Suprapubic skin (tissue), 4 donors: ENCODE data around the gene SLC5A1. TPM values are rescaled to one million over a fixed set of nuclear protein-coding genes. Genes with fewer than 3 reads are reported as not detected.

Experiments
- DNase-seq, 2 donors: peaks; one replicate each; pipeline ENCODE4 v3.0.0-alpha.2; 2019; ENCODE audit warnings: low spot score in 2 of 2
- H3K27ac ChIP-seq: fragments of 200-600 bp; sonication (generic); one replicate; pipeline ENCODE4 v1.5.1; 2019
- H3K27me3 ChIP-seq: fragments of 200-600 bp; sonication (generic); one replicate; pipeline ENCODE4 v1.5.1; 2019
- H3K36me3 ChIP-seq: fragments of 200-600 bp; sonication (generic); one replicate; pipeline ENCODE4 v1.5.1; 2019
- H3K4me1 ChIP-seq: fragments of 200-600 bp; sonication (generic); one replicate; pipeline ENCODE4 v1.5.1; 2019
- H3K4me3 ChIP-seq: fragments of 200-600 bp; sonication (generic); one replicate; pipeline ENCODE4 v1.5.1; 2019; ENCODE audit warnings: mild to moderate bottlenecking
- H3K9me3 ChIP-seq: fragments of 200-600 bp; sonication (generic); one replicate; pipeline ENCODE4 v1.5.1; 2019
- EP300 ChIP-seq: sonication (generic); formaldehyde crosslinking; IDR thresholded peaks from one replicate; pipeline ENCODE4 v1.6.1; 2017; ENCODE audit warnings: antibody characterized with exemption
- POLR2A ChIP-seq, 2 donors: fragments of 450-650 bp; IDR thresholded peaks; one replicate each; pipeline ENCODE4 v1.6.1; 2017; ENCODE audit warnings: antibody characterized with exemption in 2 of 2, mild to moderate bottlenecking in 2 of 2, moderate library complexity in 2 of 2
- POLR2AphosphoS5 ChIP-seq, 3 donors: sonication (generic); formaldehyde crosslinking; IDR thresholded peaks; one replicate each; pipeline ENCODE4 v1.6.1; 2017; ENCODE audit warnings: antibody characterized with exemption in 3 of 3
- WGBS: methylation state at CpG from one replicate; pipeline ENCODE4 v1.1.5; 2018; 5-methylcytosine and 5-hydroxymethylcytosine counted together
- total RNA-seq, 4 donors: library from RNA; depleted of rRNA; stranded (reverse); fragments of >200 nt; gene quantifications; one replicate each; pipeline ENCODE4 v1.1.0, GENCODE V29; 2016
- TF ChIP-seq, protein P1 (sequence below), 2 donors: fragments of 200-600 bp in 1 of 2; fragments of 450-650 bp in 1 of 2; sonication (generic) in 1 of 2; IDR thresholded peaks; one replicate each; pipeline ENCODE4 v1.5.1; 2016 to 2019; ENCODE audit warnings: antibody characterized with exemption in 2 of 2, mild to moderate bottlenecking in 1 of 2, moderate library complexity in 1 of 2

SLC5A1 gene
- total RNA-seq, 4 donors from 2014 or later = 11.1 to 31.3 (median 22.3) TPM

GRCh38 chr22:32005453-32005852 lies 37.6 kb upstream of the SLC5A1 start:
- H3K27me3 ChIP-seq = no peaks in the 10 kb centered on the region
- no peak overlapping the region for H3K4me3 ChIP-seq
- no peak for DNase-seq
- no peaks in the 10 kb centered on the region for H3K9me3 ChIP-seq
- H3K36me3 ChIP-seq = no peaks in the 10 kb centered on the region
- TF ChIP-seq EP300 = no peak
- no peak for TF ChIP-seq POLR2A (IDR thresholded peaks at IDR 0.05)
- no peak for TF ChIP-seq POLR2AphosphoS5 (IDR thresholded peaks at IDR 0.05)
- TF ChIP-seq, protein P1, sequence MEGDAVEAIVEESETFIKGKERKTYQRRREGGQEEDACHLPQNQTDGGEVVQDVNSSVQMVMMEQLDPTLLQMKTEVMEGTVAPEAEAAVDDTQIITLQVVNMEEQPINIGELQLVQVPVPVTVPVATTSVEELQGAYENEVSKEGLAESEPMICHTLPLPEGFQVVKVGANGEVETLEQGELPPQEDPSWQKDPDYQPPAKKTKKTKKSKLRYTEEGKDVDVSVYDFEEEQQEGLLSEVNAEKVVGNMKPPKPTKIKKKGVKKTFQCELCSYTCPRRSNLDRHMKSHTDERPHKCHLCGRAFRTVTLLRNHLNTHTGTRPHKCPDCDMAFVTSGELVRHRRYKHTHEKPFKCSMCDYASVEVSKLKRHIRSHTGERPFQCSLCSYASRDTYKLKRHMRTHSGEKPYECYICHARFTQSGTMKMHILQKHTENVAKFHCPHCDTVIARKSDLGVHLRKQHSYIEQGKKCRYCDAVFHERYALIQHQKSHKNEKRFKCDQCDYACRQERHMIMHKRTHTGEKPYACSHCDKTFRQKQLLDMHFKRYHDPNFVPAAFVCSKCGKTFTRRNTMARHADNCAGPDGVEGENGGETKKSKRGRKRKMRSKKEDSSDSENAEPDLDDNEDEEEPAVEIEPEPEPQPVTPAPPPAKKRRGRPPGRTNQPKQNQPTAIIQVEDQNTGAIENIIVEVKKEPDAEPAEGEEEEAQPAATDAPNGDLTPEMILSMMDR (IDR thresholded peaks at IDR 0.05) = no peak
- H3K27ac ChIP-seq = no peak overlapping the region
- H3K4me1 ChIP-seq = no peaks in the 10 kb centered on the region
- WGBS = 83% methylated on average over 1 of the region's 1 CpG

DNA sequence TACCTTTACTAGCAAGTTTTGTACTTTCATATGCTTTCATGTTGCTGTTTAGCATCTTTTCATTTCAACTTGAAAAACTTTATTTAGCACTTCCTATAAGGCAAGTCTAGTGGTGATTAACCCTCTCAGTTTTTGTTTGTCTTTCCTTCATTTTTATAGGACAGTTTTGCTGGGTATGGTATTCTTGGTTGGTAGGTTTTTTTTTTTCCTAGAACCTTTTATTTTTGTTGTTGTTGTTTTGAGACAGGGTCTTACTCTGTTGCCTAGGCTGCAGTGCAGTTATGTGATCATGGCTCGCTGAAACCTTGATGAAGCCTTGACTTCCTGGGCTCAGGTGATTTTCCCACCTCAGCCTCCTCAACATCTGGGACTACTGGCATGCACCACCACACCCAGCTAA lies 29.9 kb upstream of the SLC5A1 start:
- Histone ChIP-seq H3K36me3 (no peaks in the 10 kb centered on the region), H3K9me3 (peaks cover 14% of the 10 kb centered on the region), H3K27ac (no peak overlapping the region), H3K4me3 (no peak overlapping the region), H3K4me1 (no peaks in the 10 kb centered on the region), H3K27me3 (no peaks in the 10 kb centered on the region)
- no peak for DNase-seq
- TF ChIP-seq POLR2AphosphoS5 (IDR thresholded peaks at IDR 0.05) (no peak), EP300 (no peak), POLR2A (IDR thresholded peaks at IDR 0.05) (no peak)
- TF ChIP-seq, protein P1 (IDR thresholded peaks at IDR 0.05) = no peak
- 82% methylated on average over 1 of the region's 1 CpG for WGBS

- DNase-seq = no peak
- Histone ChIP-seq H3K9me3 (peaks cover 14% of the 10 kb centered on the region), H3K36me3 (no peaks in the 10 kb centered on the region), H3K27ac (no peak overlapping the region), H3K4me3 (no peak overlapping the region), H3K27me3 (no peaks in the 10 kb centered on the region), H3K4me1 (no peaks in the 10 kb centered on the region)
- TF ChIP-seq, protein P1 (IDR thresholded peaks at IDR 0.05) = no peak
- TF ChIP-seq POLR2AphosphoS5 (IDR thresholded peaks at IDR 0.05) (no peak), POLR2A (IDR thresholded peaks at IDR 0.05) (no peak), EP300 (no peak)
- WGBS = 87% methylated on average over 5 of the region's 5 CpGs
Observed at GRCh38 chr22:32016081-32016480, 27.0 kb upstream of the SLC5A1 start.

DNA sequence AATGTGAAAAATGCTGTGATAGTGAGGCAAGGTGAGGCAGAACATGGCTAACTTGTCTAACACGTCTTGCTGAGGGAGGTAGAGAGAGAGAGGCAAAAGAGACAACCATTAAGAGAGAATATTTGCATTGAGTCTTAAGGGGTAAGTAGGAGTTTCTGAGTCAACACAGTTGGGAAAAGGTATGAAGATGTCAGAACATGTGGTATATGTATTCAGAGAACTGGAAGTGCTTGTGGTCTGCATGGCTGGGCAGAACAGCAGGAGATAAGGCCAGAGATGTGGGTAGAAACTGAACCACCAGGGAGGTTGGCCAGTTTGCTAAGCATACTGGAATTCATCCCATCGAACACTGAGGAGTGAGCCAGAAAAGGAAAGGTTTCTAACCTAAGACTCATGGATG lies 25.0 kb upstream of the SLC5A1 start:
- Histone ChIP-seq H3K36me3 (no peaks in the 10 kb centered on the region), H3K27me3 (no peaks in the 10 kb centered on the region), H3K9me3 (peaks cover 8% of the 10 kb centered on the region), H3K27ac (no peak overlapping the region), H3K4me1 (no peaks in the 10 kb centered on the region), H3K4me3 (no peak overlapping the region)
- no peak for DNase-seq
- TF ChIP-seq, protein P1 (IDR thresholded peaks at IDR 0.05) = no peak
- TF ChIP-seq POLR2A (IDR thresholded peaks at IDR 0.05) (no peak), POLR2AphosphoS5 (IDR thresholded peaks at IDR 0.05) (no peak), EP300 (no peak)
- 69% methylated on average over 2 of the region's 2 CpGs for WGBS

DNA sequence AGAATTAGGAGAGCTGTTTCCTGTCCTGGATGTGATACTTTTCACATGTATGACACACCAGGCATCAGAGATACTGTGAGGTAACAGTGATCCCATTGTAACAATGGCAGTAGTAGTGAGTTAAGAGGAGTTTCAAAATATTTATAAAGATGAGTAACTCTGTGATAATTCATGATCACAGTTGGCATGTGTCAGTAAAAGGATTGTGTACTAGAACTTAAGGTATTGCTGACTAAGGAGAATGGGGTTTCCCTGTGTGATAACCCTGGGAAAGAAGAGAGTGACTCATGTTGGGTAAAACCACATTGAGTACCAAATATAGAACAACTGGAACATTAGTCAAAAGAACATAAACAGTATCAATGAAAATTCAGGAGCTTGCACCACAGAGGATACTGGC lies 22.9 kb upstream of the SLC5A1 start:
- H3K4me3 ChIP-seq = no peak overlapping the region
- no peaks in the 10 kb centered on the region for H3K4me1 ChIP-seq
- H3K9me3 ChIP-seq = no peaks in the 10 kb centered on the region
- no peaks in the 10 kb centered on the region for H3K36me3 ChIP-seq
- DNase-seq = no peak
- no peaks in the 10 kb centered on the region for H3K27me3 ChIP-seq
- no peak for TF ChIP-seq POLR2AphosphoS5 (IDR thresholded peaks at IDR 0.05)
- H3K27ac ChIP-seq = no peak overlapping the region

DNA sequence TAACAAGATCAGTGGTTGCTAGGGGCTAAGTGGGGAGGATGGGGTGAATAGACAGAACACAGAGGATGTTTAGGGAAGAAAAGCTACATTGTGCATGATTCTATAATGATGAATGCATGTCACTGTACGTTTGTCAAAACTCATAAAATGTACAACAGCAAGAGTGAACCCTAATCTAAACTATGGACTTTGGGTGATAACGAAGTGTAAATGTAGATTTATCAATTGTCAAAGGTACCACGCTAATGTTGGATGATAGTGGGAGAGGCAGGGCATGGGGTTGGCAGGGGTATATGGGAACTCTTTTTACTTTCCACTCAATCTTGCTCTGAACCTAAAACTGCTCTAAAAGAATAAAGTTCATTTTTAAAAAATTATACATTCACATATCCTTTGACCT lies 21.3 kb upstream of the SLC5A1 start:
- H3K27me3 ChIP-seq = no peaks in the 10 kb centered on the region
- TF ChIP-seq, protein P1 (IDR thresholded peaks at IDR 0.05) = no peak
- no peak for TF ChIP-seq POLR2A (IDR thresholded peaks at IDR 0.05)
- TF ChIP-seq POLR2AphosphoS5 (IDR thresholded peaks at IDR 0.05) = no peak
- TF ChIP-seq EP300 = no peak
- no peaks in the 10 kb centered on the region for H3K36me3 ChIP-seq
- no peak overlapping the region for H3K4me3 ChIP-seq
- H3K9me3 ChIP-seq = no peaks in the 10 kb centered on the region
- no peaks in the 10 kb centered on the region for H3K4me1 ChIP-seq
- WGBS = 76% methylated on average over 3 of the region's 3 CpGs
- no peak overlapping the region for H3K27ac ChIP-seq
- no peak for DNase-seq
